WERI-Rb-1 (cell line): ENCODE results near the gene BIN1.

ENCODE experiments used
- DNase-seq: peaks from one replicate; pipeline ENCODE4 v3.0.0-alpha.2; 2020
- H3K27ac ChIP-seq: fragments of 250-450 bp; sonication (Bioruptor Pico); 2 replicates; pipeline ENCODE4 v1.5.1; 2020; ENCODE audit warnings: mild to moderate bottlenecking, moderate library complexity
- H3K27me3 ChIP-seq: fragments of 250-450 bp; sonication (Bioruptor Pico); 2 replicates; pipeline ENCODE4 v1.5.1; 2021; ENCODE audit warnings: mild to moderate bottlenecking, low read depth, moderate library complexity; ENCODE audit not compliant: insufficient read depth, severe bottlenecking
- H3K36me3 ChIP-seq: fragments of 250-450 bp; sonication (Bioruptor Pico); 2 replicates; pipeline ENCODE4 v1.5.1; 2020; ENCODE audit warnings: mild to moderate bottlenecking, moderate library complexity
- H3K4me3 ChIP-seq: 2 replicates; pipeline ENCODE4 v1.5.1; 2011; ENCODE audit warnings: low read depth, mild to moderate bottlenecking, control low read depth, low read length
- H3K9me3 ChIP-seq: fragments of 250-450 bp; sonication (Bioruptor Pico); 2 replicates; pipeline ENCODE4 v1.5.1; 2021; ENCODE audit warnings: mild to moderate bottlenecking, moderate library complexity; ENCODE audit not compliant: severe bottlenecking
- TF ChIP-seq, protein P1 (sequence below): IDR thresholded peaks from 2 replicates; pipeline ENCODE4 v1.5.1; 2011; ENCODE audit warnings: low read depth, mild to moderate bottlenecking, control low read depth, inconsistent platforms, low read length

BIN1 gene

DNA sequence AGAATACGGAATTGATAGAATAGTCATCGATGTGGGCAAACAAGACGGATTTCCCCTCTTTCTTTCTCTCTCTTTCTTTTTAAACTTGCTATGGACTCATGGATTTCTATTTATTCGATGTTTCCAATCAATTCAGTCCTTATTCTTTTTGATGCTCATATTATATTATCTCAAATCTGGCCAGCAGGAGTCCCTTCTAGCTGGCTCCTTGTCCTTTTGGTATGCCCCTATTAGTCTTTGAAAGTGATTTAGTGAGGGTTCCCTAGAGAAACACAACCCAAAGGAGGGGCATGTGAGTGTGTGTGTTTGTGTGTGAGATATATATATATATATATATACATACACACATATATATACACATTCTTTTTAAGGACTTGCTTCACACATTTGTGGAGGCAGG is 23.5 kb upstream of the BIN1 start:
- TF ChIP-seq, protein P1, sequence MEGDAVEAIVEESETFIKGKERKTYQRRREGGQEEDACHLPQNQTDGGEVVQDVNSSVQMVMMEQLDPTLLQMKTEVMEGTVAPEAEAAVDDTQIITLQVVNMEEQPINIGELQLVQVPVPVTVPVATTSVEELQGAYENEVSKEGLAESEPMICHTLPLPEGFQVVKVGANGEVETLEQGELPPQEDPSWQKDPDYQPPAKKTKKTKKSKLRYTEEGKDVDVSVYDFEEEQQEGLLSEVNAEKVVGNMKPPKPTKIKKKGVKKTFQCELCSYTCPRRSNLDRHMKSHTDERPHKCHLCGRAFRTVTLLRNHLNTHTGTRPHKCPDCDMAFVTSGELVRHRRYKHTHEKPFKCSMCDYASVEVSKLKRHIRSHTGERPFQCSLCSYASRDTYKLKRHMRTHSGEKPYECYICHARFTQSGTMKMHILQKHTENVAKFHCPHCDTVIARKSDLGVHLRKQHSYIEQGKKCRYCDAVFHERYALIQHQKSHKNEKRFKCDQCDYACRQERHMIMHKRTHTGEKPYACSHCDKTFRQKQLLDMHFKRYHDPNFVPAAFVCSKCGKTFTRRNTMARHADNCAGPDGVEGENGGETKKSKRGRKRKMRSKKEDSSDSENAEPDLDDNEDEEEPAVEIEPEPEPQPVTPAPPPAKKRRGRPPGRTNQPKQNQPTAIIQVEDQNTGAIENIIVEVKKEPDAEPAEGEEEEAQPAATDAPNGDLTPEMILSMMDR = no peak
- Histone ChIP-seq H3K36me3 (no peaks in the 10 kb centered on the region), H3K9me3 (no peaks in the 10 kb centered on the region), H3K27me3 (no peaks in the 10 kb centered on the region), H3K4me3 (no peak overlapping the region), H3K27ac (peak overlapping the region; percentile 79)
- DNase-seq = no peak

DNA sequence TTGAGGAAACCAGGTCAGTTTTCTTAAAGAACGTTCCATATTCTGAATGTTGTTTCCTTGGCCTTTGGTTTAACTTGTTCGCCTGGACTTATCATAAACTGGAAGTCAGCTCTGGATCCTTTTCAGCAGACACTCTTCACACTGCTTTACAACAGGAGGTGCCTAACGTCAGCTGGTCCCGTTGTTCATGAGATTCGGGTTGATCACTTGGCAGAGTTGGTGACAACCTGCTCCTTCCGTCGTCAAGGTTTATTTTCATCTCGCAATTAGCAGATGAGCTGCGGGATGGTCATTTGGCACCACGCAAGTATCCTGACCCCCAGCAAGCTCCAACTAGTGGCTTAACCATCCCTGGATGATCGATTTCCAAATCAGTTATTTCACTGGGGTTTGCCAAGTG is 23.0 kb upstream of the BIN1 start:
- H3K4me3 ChIP-seq = no peak overlapping the region
- no peak for DNase-seq
- H3K27me3 ChIP-seq = no peaks in the 10 kb centered on the region
- TF ChIP-seq, protein P1 = no peak
- H3K36me3 ChIP-seq = no peaks in the 10 kb centered on the region
- no peaks in the 10 kb centered on the region for H3K9me3 ChIP-seq
- peak overlapping the region; percentile 79 for H3K27ac ChIP-seq

DNA sequence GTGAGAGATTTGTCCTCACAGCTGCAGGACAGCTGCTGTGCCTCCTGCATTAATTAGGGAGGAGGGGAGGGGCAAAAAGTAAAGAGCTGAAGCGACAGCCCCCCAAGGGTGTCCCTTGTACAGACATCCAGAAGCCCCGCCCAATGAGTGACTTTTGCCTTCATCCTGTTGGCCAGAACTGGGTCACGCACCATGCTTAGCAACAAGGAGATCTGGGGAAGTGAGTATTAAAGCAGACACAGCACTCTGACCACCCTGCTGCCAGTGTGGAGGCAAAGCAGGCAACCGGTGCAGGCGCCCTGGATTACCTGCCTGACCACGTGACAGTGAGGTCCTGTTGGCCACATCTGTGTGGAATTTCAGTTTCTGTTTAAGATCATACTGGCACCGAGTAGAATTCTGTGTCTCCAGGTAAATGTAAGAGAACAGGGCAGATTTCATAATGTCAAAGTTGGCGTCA is 21.5 kb upstream of the BIN1 start:
- Histone ChIP-seq H3K27ac (no peak overlapping the region; the same call in 1 of the 2 replicates), H3K36me3 (no peaks in the 10 kb centered on the region), H3K9me3 (peaks cover 2% of the 10 kb centered on the region), H3K27me3 (no peaks in the 10 kb centered on the region), H3K4me3 (no peak overlapping the region)
- DNase-seq = peak; percentile 71
- TF ChIP-seq, protein P1 = no peak

DNA sequence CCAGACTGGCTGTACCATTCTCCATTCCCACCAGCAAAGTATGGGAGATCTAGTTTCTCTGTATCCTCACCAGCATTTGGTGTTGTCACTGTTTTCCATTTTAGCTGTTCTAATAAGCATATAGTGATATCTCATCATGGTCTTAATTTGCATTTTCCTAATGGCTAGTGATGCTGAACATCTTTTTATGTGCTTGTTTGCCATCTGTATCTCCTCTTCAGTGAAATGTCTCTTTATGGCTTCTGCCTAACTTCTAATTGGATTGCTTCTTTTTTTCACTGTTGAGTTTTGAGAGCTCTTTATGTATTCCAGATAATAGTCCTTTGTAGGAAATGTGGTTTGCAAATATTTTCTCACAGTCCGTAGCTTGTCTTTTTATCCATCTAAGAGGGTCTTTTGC is 18.9 kb upstream of the BIN1 start:
- no peak for DNase-seq
- Histone ChIP-seq H3K4me3 (no peak overlapping the region), H3K36me3 (no peaks in the 10 kb centered on the region), H3K27me3 (no peaks in the 10 kb centered on the region), H3K27ac (no peak overlapping the region), H3K9me3 (peaks cover 8% of the 10 kb centered on the region)
- TF ChIP-seq, protein P1 = no peak

DNA sequence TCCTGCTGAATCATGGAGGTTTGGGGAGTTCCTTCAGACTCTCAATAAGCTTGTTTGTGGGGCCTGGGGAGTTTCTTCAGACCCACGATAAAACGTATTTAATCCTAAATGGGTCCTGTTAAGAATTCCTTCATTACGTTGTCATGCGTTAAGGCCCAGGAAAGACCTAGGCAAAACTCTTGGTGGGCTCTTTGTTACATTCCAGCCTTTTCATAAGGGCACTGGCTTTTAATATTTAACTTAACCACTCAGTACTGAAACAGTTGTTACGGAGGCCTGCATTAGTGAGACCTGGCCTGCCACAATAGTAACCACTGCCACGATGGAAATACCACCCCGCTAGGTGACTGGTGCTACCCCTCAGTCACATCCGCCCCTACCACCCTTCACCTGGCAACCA is 17.5 kb upstream of the BIN1 start:
- no peak overlapping the region for H3K27ac ChIP-seq
- H3K27me3 ChIP-seq = no peaks in the 10 kb centered on the region
- no peak overlapping the region for H3K4me3 ChIP-seq
- TF ChIP-seq, protein P1 = no peak
- H3K36me3 ChIP-seq = no peaks in the 10 kb centered on the region
- H3K9me3 ChIP-seq = peaks cover 11% of the 10 kb centered on the region
- no peak for DNase-seq

DNA sequence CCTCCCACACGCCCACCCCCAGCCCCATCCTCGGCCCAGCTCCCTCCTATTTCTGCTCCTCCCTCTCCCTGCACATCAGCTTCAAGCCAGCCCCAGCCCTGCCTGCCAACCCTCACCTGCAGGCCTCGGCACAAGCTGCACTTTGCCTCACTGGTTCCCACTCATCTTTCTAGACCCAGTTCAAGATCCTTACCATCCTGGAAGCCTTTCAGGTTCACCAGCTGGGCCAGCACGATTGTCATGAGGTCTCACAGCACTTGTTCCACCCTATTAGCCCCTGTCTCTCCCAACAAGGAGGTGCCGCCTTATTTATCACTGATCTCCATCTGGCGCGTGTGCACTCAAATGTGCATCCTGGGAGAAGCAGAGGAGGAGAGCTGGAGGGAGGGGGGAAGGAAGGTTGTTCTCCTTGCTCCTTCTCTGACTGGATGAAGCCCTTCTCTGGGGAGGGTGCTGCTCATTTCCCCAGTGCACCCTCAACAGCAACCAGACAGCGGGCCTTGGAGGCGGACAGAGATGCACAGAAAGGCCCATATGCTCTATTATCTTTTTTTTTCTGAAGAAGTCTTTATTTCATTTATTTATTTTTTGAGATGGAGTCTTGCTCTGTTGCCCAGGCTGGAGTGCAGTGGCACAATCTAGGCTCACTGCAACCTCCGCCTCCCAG is 15.5 kb upstream of the BIN1 start:
- TF ChIP-seq, protein P1 = no peak
- Histone ChIP-seq H3K36me3 (peaks cover 3% of the 10 kb centered on the region), H3K4me3 (peak overlapping the region; percentile 20), H3K27ac (peak overlapping the region; percentile 73), H3K27me3 (no peaks in the 10 kb centered on the region), H3K9me3 (peaks cover 11% of the 10 kb centered on the region)
- DNase-seq = peak; percentile 80
